HL-60 (cell line): ENCODE results near the gene GNA14.

Source experiments
- CTCF ChIP-seq: IDR thresholded peaks from one replicate; pipeline ENCODE4 v1.5.1; 2011; ENCODE audit warnings: low read length, control low read depth, inconsistent platforms; ENCODE audit not compliant: insufficient read depth
- GABPA ChIP-seq: IDR thresholded peaks from 2 replicates; pipeline ENCODE4 v1.6.1; 2012; ENCODE audit warnings: low read depth
- POLR2AphosphoS5 ChIP-seq: IDR thresholded peaks from 2 replicates; pipeline ENCODE4 v1.6.1; 2012; ENCODE audit warnings: low read depth
- REST ChIP-seq: IDR thresholded peaks from 2 replicates; pipeline ENCODE4 v1.6.1; 2012; ENCODE audit warnings: low read depth; ENCODE audit not compliant: insufficient replicate concordance
- SPI1 ChIP-seq: IDR thresholded peaks from 2 replicates; pipeline ENCODE4 v1.6.1; 2012; ENCODE audit warnings: low read depth, mild to moderate bottlenecking, borderline replicate concordance

GRCh38 chr9:77547106-77547730 is 100.9 kb downstream of the GNA14 start:
- TF ChIP-seq CTCF (no peak), GABPA (no peak), SPI1 (no peak), REST (no peak), POLR2AphosphoS5 (no peak)
